Prostate gland (tissue), 2 donors: ENCODE data around the gene JMJD7.

Experiments
- CTCF ChIP-seq, 4 experiments: fragments of 200-600 bp in 2 of 4; fragments of 450-650 bp in 2 of 4; sonication (generic) in 2 of 4; IDR thresholded peaks; 1 replicate in 3 of 4; 2 replicates in 1 of 4; pipeline ENCODE4 v1.5.1; 2016 to 2019; ENCODE audit warnings: antibody characterized with exemption in 4 of 4, mild to moderate bottlenecking in 2 of 4, moderate library complexity in 2 of 4
- POLR2A ChIP-seq: fragments of 450-650 bp; IDR thresholded peaks from one replicate; pipeline ENCODE4 v1.6.1; 2016; ENCODE audit warnings: antibody characterized with exemption, mild to moderate bottlenecking
- POLR2AphosphoS5 ChIP-seq: sonication (generic); formaldehyde crosslinking; IDR thresholded peaks from one replicate; pipeline ENCODE4 v1.6.1; 2017; ENCODE audit warnings: antibody characterized with exemption

- TF ChIP-seq POLR2A (no peak), CTCF (IDR thresholded peaks at IDR 0.05) (no peak), POLR2AphosphoS5 (no peak)
Observed at GRCh38 chr15:41782371-41783282, 45.3 kb upstream of the JMJD7 start.
